Measurements from ENCODE around the gene ZMYND10.

Gene ZMYND10

GRCh38 chr3:50330330-50330729 lies 15.2 kb downstream of the ZMYND10 start:
- no peak overlapping the region for H3K4me3 ChIP-seq (ENCODE audit: low read depth, low read length)
- DNase-seq (ENCODE audit: low read depth): no peak

- peak within 1 kb of the TSS; percentile 94 for H3K4me3 ChIP-seq (ENCODE audit: low read depth, low read length)
- DNase-seq (ENCODE audit: low read depth): peak; percentile 81
These were observed 17.4 kb downstream of the ZMYND10 start, which contains the start of gene TUSC2 for GRCh38 chr3:50327943-50328691. TSS of gene TUSC2 (minus strand) at chr3:50328223. CDS start at chr3:50328099, 124 bp downstream.

GRCh38 chr3:50327129-50327528 lies 18.4 kb downstream of the ZMYND10 start:
- no peak for DNase-seq (ENCODE audit: low read depth)
- H3K4me3 ChIP-seq (ENCODE audit: low read depth, low read length): peak overlapping the region; percentile 94

- H3K4me3 ChIP-seq (ENCODE audit: low read depth, low read length): no peak overlapping the region
- no peak for DNase-seq (ENCODE audit: low read depth)
These were observed 19.4 kb downstream of the ZMYND10 start for GRCh38 chr3:50326182-50326541.

- no peak overlapping the region for H3K4me3 ChIP-seq (ENCODE audit: low read depth, low read length)
- DNase-seq (ENCODE audit: low read depth): no peak
These were observed 19.9 kb downstream of the ZMYND10 start for GRCh38 chr3:50325497-50326181.

GRCh38 chr3:50325113-50325480 lies 20.4 kb downstream of the ZMYND10 start:
- DNase-seq (ENCODE audit: low read depth): no peak
- no peak overlapping the region for H3K4me3 ChIP-seq (ENCODE audit: low read depth, low read length)

GRCh38 chr3:50324351-50325112 lies 21.0 kb downstream of the ZMYND10 start:
- peak; percentile 24 for DNase-seq (ENCODE audit: low read depth)
- H3K4me3 ChIP-seq (ENCODE audit: low read depth, low read length): no peak overlapping the region

- H3K4me3 ChIP-seq (ENCODE audit: low read depth, low read length): no peak overlapping the region
- no peak for DNase-seq (ENCODE audit: low read depth)
These were observed 21.8 kb downstream of the ZMYND10 start for GRCh38 chr3:50323614-50324199.

GRCh38 chr3:50323092-50323600 lies 22.4 kb downstream of the ZMYND10 start:
- no peak for DNase-seq (ENCODE audit: low read depth)

GRCh38 chr3:50322386-50323091 lies 23.0 kb downstream of the ZMYND10 start, which contains the start of gene HYAL2:
TSS of gene HYAL2 (minus strand) at chr3:50322745. CDS start at chr3:50320489, 2,256 bp downstream.
- no peak for DNase-seq (ENCODE audit: low read depth)
- peak within 1 kb of the TSS; percentile 80 for H3K4me3 ChIP-seq (ENCODE audit: low read depth, low read length)

More at GRCh38 chr3:50323092-50323600, 22.4 kb downstream of the ZMYND10 start:
- no peak overlapping the region for H3K4me3 ChIP-seq (ENCODE audit: low read depth, low read length)

GRCh38 chr3:50322115-50322385 lies 23.5 kb downstream of the ZMYND10 start:
- DNase-seq (ENCODE audit: low read depth): no peak
- peak overlapping the region; percentile 80 for H3K4me3 ChIP-seq (ENCODE audit: low read depth, low read length)

- peak overlapping the region; percentile 80 for H3K4me3 ChIP-seq (ENCODE audit: low read depth, low read length)
- DNase-seq (ENCODE audit: low read depth): peak; percentile 65
These were observed 24.0 kb downstream of the ZMYND10 start for GRCh38 chr3:50321336-50322114.

GRCh38 chr3:50320853-50321335 lies 24.6 kb downstream of the ZMYND10 start:
- DNase-seq (ENCODE audit: low read depth): no peak
- peak overlapping the region; percentile 80 for H3K4me3 ChIP-seq (ENCODE audit: low read depth, low read length)

GRCh38 chr3:50319894-50320625 lies 25.5 kb downstream of the ZMYND10 start:
- DNase-seq (ENCODE audit: low read depth): no peak
- H3K4me3 ChIP-seq (ENCODE audit: low read depth, low read length): peak overlapping the region; percentile 80

- no peak overlapping the region for H3K4me3 ChIP-seq (ENCODE audit: low read depth, low read length)
- no peak for DNase-seq (ENCODE audit: low read depth)
These were observed 26.2 kb downstream of the ZMYND10 start for GRCh38 chr3:50319181-50319893.

- no peak for DNase-seq (ENCODE audit: low read depth)
- no peak overlapping the region for H3K4me3 ChIP-seq (ENCODE audit: low read depth, low read length)
These were observed 26.9 kb downstream of the ZMYND10 start for GRCh38 chr3:50318615-50319014.

- no peak overlapping the region for H3K4me3 ChIP-seq (ENCODE audit: low read depth, low read length)
- DNase-seq (ENCODE audit: low read depth): no peak
These were observed 27.4 kb downstream of the ZMYND10 start for GRCh38 chr3:50318163-50318562.
